GM12878 (cell line): ENCODE data around the gene CST6. TPM values are rescaled to one million over a fixed set of nuclear protein-coding genes. Genes with fewer than 3 reads are reported as not detected.

ENCODE experiments used
- ATAC-seq: fragments of 200-7000 bp; cut with Tn5 transposase; 3 replicates; pipeline ENCODE4 v1.9.1; 2020; ENCODE audit warnings: mild to moderate bottlenecking, moderate library complexity
- BruUV-seq: library from RNA; stranded (reverse); fragments of 400-500 nt; replicated peaks from 2 replicates; lab custom pipeline; 2021; lab: Mats Ljungman, UMichigan
- CTCF ChIA-PET: fragments of 300-600 bp; sonication (Branson Sonifier 250); formaldehyde crosslinking; extraction: SDS; loops from one replicate; lab custom pipeline; 2021; ENCODE audit warnings: inconsistent platforms; lab: Yijun Ruan, JAX
- POLR2A ChIA-PET: fragments of 350-600 bp; formaldehyde crosslinking; extraction: SDS; loops from one replicate; lab custom pipeline; 2021; ENCODE audit warnings: inconsistent platforms; lab: Charles Lee
- RAD21 ChIA-PET: fragments of 300-600 bp; sonication (Branson Sonifier 250); formaldehyde crosslinking; loops from one replicate; lab custom pipeline; 2023; ENCODE audit warnings: antibody characterized with exemption; ENCODE audit not compliant: unreplicated experiment; lab: Charles Lee
- SMC1A ChIA-PET: fragments of 300-600 bp; sonication (Branson Sonifier 250); formaldehyde crosslinking; loops from one replicate; lab custom pipeline; 2023; ENCODE audit not compliant: unreplicated experiment, uncharacterized antibody; lab: Charles Lee
- DNase-seq: peaks from one replicate; pipeline ENCODE4 v3.0.0-alpha.2; 2011; ENCODE audit warnings: low read depth, low spot score
- FAIRE-seq: peaks from 3 replicates; lab custom pipeline; 2011; peaks lifted over from hg19 to GRCh38; lab: Jason Lieb, UNC
- H2AFZ ChIP-seq: 2 replicates; pipeline ENCODE4 v1.6.0; 2011; ENCODE audit warnings: low read depth, low read length, control low read depth; ENCODE audit not compliant: control insufficient read depth
- H3K27ac ChIP-seq: 2 replicates; pipeline ENCODE4 v1.5.1; 2011; ENCODE audit warnings: control low read depth; ENCODE audit not compliant: control insufficient read depth, insufficient read depth
- H3K27me3 ChIP-seq, 2 experiments: replicated peaks in 1 of 2; 2 replicates each; pipeline versions ENCODE4 v1.6.0 to v1.6.1; 2011; ENCODE audit warnings: low read length in 1 of 2; ENCODE audit not compliant: control insufficient read depth in 2 of 2, insufficient read depth in 2 of 2
- H3K36me3 ChIP-seq, 2 experiments: 2 replicates each; pipeline ENCODE4 v1.5.1; 2011; ENCODE audit warnings: low read length in 1 of 2; ENCODE audit not compliant: control insufficient read depth in 2 of 2, insufficient read depth in 2 of 2
- H3K4me1 ChIP-seq: 2 replicates; pipeline ENCODE4 v1.6.1; 2011; ENCODE audit warnings: mild to moderate bottlenecking, low read length, moderate library complexity, mixed read lengths; ENCODE audit not compliant: control insufficient read depth, insufficient read depth
- H3K4me2 ChIP-seq: 2 replicates; pipeline ENCODE4 v1.6.0; 2011; ENCODE audit warnings: control low read depth; ENCODE audit not compliant: control insufficient read depth, insufficient read depth
- H3K4me3 ChIP-seq: fragments of 200-600 bp; sonication (generic); 2 replicates; pipeline ENCODE4 v1.5.1; 2016
- H3K79me2 ChIP-seq: 2 replicates; pipeline ENCODE4 v1.6.0; 2011; ENCODE audit warnings: low read length; ENCODE audit not compliant: control insufficient read depth, insufficient read depth
- H3K9ac ChIP-seq: 2 replicates; pipeline ENCODE4 v1.8.0; 2011; ENCODE audit warnings: low read length, control low read depth, mixed read lengths; ENCODE audit not compliant: control insufficient read depth, insufficient read depth
- H3K9me3 ChIP-seq: replicated peaks from 3 replicates; pipeline ENCODE4 v1.5.1; 2011; ENCODE audit warnings: mild to moderate bottlenecking, low read length; ENCODE audit not compliant: control insufficient read depth, insufficient read depth
- H4K20me1 ChIP-seq: 2 replicates; pipeline ENCODE4 v1.6.0; 2011; ENCODE audit not compliant: control insufficient read depth, insufficient read depth
- RAD21 ChIP-seq: IDR thresholded peaks from 2 replicates; pipeline ENCODE4 v1.6.1; 2011; ENCODE audit warnings: mild to moderate bottlenecking, low read depth, low read length, moderate library complexity; ENCODE audit not compliant: insufficient read depth
- SMAD5 ChIP-seq: IDR thresholded peaks from 2 replicates; pipeline ENCODE4 v1.6.1; 2016; ENCODE audit warnings: antibody characterized with exemption, low read depth
- TAF1 ChIP-seq: IDR thresholded peaks from 2 replicates; pipeline ENCODE4 v1.6.1; 2011; ENCODE audit warnings: mild to moderate bottlenecking, low read depth, low read length, borderline replicate concordance
- WGBS: methylation state at CpG from one replicate; pipeline ENCODE4 v1.1.6; 2016; ENCODE audit warnings: low lambda C conversion rate; ENCODE audit not compliant: insufficient replicate concordance, insufficient coverage; ENCODE audit errors: missing lambda C conversion rate; 5-methylcytosine and 5-hydroxymethylcytosine counted together
- in situ Hi-C: fragments of 300-500 bp; cut with MboI; formaldehyde crosslinking; loops from 9 replicates; pipeline ENCODE4 v1.14.3; 2018; ENCODE audit warnings: mixed read lengths
- intact Hi-C: fragments of 100-400 bp; cut with micrococcal nuclease; formaldehyde crosslinking; loops from one replicate; pipeline ENCODE4 v1.14.2; 2022; ENCODE audit not compliant: unreplicated experiment
- polyA plus RNA-seq, 11 experiments: library from polyadenylated mRNA; depleted of rRNA in 4 of 11; unstranded in 6 of 11; stranded (reverse) in 5 of 11; fragments of >200 nt; fragmentation: Nextera tagmentation in 4 of 11; fragmentation: Illumina TruSeq in 1 of 11; extraction: Ambion mirVana in 4 of 11; extraction: Trizol in 1 of 11; gene quantifications; 1 replicate in 1 of 11; 2 replicates in 10 of 11; pipeline versions ENCODE4 v1.2.1 to v1.2.3, GENCODE V29; 2011 to 2016; ENCODE audit warnings: inconsistent platforms in 2 of 11, missing spikeins in 2 of 11, low read depth in 1 of 11
- total RNA-seq, 4 experiments: library from RNA; depleted of rRNA in 3 of 4; stranded (reverse); fragments of >200 nt in 3 of 4; fragmentation: Illumina TruSeq in 1 of 4; extraction: Trizol in 1 of 4; gene quantifications; 2 replicates each; pipeline versions ENCODE4 v1.2.1 to v1.2.3, GENCODE V29; 2013 to 2021

CST6 gene
- total and polyA plus RNA-seq, 10 of the 15 experiments (the other 5 are each of a cell fraction or from before 2014, with no cell fraction given), result not detected

- Histone ChIP-seq H3K27me3 (no peaks in the 10 kb centered on the region), H3K36me3 (no peaks in the 10 kb centered on the region), H2AFZ (no peak overlapping the region), H3K9me3 (no peaks in the 10 kb centered on the region; the same call in 2 of the 3 replicates), H3K4me3 (no peak overlapping the region), H4K20me1 (no peaks in the 10 kb centered on the region), H3K4me2 (no peak overlapping the region), H3K9ac (no peak overlapping the region), H3K4me1 (no peaks in the 10 kb centered on the region), H3K79me2 (no peaks in the 10 kb centered on the region), H3K27ac (no peak overlapping the region)
- ChIA-PET RAD21 (interaction anchor here (0.8 kb wide), 1 partner anchor 99 kb away, joined by 3 read pairs; no protein-coding TSS in a partner anchor), SMC1A (interaction anchor here (1.2 to 1.7 kb wide), 2 partner anchors 9 to 27 kb away, joined by 3 to 4 read pairs; no protein-coding TSS in a partner anchor), CTCF (interaction anchor here (1.0 to 3.1 kb wide), 3 partner anchors 9 to 14 kb away, joined by 3 to 25 read pairs (median 19); no protein-coding TSS in a partner anchor), POLR2A (no interaction called here)
- DNase-seq (no peak), FAIRE-seq (no peak), ATAC-seq (no peak)
- no TSS peak for BruUV-seq
- in situ Hi-C loops (no loop called here), intact Hi-C loops (no loop called here)
- WGBS, result 69% methylated on average over 5 of the region's 5 CpGs
- TF ChIP-seq TAF1 (no peak), RAD21 (no peak)
Measured at GRCh38 chr11:66036334-66036710, 24.5 kb downstream of the CST6 start.

GRCh38 chr11:66037327-66037726, 25.5 kb downstream of the CST6 start:
- ChIA-PET CTCF (interaction anchor here (1.2 to 3.1 kb wide), 3 partner anchors 8 to 30 kb away, joined by 3 to 25 read pairs (median 8); no protein-coding TSS in a partner anchor), POLR2A (no interaction called here)

More at GRCh38 chr11:66037327-66037726, 25.5 kb downstream of the CST6 start:
- no peak overlapping the region for H3K4me3 ChIP-seq
- 74% methylated on average over 3 of the region's 3 CpGs for WGBS
- H4K20me1 ChIP-seq, result no peaks in the 10 kb centered on the region
- no peaks in the 10 kb centered on the region for H3K36me3 ChIP-seq
- no peak overlapping the region for H3K27ac ChIP-seq
- in situ Hi-C loops, result no loop called here
- no TSS peak for BruUV-seq
- no peaks in the 10 kb centered on the region for H3K79me2 ChIP-seq
- no peaks in the 10 kb centered on the region for H3K4me1 ChIP-seq
- FAIRE-seq, result no peak
- no peaks in the 10 kb centered on the region; the same call in 2 of the 3 replicates for H3K9me3 ChIP-seq
- TF ChIP-seq SMAD5, result no peak
- TF ChIP-seq, all 136 proteins: peak for 0
- intact Hi-C loops, result no loop called here
- no peaks in the 10 kb centered on the region for H3K27me3 ChIP-seq
- H2AFZ ChIP-seq, result no peak overlapping the region
- H3K4me2 ChIP-seq, result no peak overlapping the region
- SMC1A ChIA-PET, result no interaction called here
- DNase-seq, result no peak
- H3K9ac ChIP-seq, result no peak overlapping the region
- no peak for ATAC-seq
- RAD21 ChIA-PET, result no interaction called here
